Kidney epithelial cell (primary cell): ENCODE data around the gene NDUFB11. TPM values are rescaled to one million over a fixed set of nuclear protein-coding genes. Genes with fewer than 3 reads are reported as not detected.

Source experiments
- DNase-seq: peaks from one replicate; pipeline ENCODE4 v3.0.0-alpha.2; 2010; ENCODE audit warnings: low read depth
- H3K27me3 ChIP-seq: 2 replicates; pipeline ENCODE4 v1.6.0; 2011; ENCODE audit warnings: low read length; ENCODE audit not compliant: control insufficient read depth, insufficient read depth
- H3K36me3 ChIP-seq: 2 replicates; pipeline ENCODE4 v1.5.1; 2011; ENCODE audit warnings: low read length; ENCODE audit not compliant: control insufficient read depth, insufficient read depth
- H3K4me3 ChIP-seq: 2 replicates; pipeline ENCODE4 v1.5.1; 2011; ENCODE audit warnings: low read depth, mild to moderate bottlenecking, control low read depth, low read length
- total RNA-seq: library from RNA; depleted of rRNA; stranded (reverse); fragments of >200 nt; gene quantifications from 2 replicates; pipeline ENCODE4 v1.2.3, GENCODE V29; 2015
- TF ChIP-seq, protein P1 (sequence below): IDR thresholded peaks from 2 replicates; pipeline ENCODE4 v1.5.1; 2011; ENCODE audit warnings: mild to moderate bottlenecking, moderate library complexity, low read length, control low read depth, inconsistent platforms; ENCODE audit not compliant: insufficient read depth, poor library complexity, severe bottlenecking

The NDUFB11 gene
- total RNA-seq, 1 donor from 2014 or later = 46.2 TPM

DNA sequence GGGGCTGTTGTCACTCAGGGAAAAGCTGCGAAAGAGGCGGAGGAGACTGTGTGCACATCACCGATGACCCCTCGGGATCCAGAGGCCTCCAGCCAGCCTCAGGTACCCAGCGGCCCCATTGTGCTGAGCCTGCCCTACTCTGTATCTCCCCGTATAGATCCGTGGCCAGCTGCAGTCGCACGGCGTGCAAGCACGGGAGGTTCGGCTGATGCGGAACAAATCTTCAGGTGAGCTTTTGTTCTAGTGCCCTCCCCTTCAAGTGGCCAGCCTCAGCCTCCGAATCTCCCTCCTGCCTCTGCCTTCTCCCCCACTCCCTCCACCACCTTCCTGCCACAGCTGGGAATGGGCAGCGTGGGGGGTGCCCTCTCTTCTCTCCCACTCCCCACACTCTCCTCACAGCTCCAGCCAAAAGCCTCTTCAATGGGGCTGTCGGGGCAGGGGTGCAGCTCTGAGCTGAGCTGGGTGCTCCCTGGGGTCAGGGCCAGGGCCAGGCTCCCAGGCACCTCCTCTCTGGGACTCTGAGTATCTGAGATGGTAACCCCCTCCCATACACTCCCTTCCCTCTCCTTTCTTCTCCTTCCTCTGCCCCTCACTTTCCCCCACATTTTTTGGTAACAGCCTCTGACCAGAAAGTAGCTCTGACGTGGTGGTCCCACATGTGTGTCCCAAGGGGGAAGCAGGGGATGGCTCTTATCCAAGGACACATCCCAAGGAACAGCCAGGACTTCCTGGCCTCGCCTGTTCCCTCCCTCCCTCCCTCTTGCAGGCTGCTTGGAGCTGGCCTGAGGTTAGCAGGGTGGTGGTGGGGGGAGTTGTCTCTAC is 28.7 kb upstream of the NDUFB11 start:
- H3K4me3 ChIP-seq = no peak overlapping the region
- no peaks in the 10 kb centered on the region for H3K36me3 ChIP-seq
- TF ChIP-seq, protein P1, sequence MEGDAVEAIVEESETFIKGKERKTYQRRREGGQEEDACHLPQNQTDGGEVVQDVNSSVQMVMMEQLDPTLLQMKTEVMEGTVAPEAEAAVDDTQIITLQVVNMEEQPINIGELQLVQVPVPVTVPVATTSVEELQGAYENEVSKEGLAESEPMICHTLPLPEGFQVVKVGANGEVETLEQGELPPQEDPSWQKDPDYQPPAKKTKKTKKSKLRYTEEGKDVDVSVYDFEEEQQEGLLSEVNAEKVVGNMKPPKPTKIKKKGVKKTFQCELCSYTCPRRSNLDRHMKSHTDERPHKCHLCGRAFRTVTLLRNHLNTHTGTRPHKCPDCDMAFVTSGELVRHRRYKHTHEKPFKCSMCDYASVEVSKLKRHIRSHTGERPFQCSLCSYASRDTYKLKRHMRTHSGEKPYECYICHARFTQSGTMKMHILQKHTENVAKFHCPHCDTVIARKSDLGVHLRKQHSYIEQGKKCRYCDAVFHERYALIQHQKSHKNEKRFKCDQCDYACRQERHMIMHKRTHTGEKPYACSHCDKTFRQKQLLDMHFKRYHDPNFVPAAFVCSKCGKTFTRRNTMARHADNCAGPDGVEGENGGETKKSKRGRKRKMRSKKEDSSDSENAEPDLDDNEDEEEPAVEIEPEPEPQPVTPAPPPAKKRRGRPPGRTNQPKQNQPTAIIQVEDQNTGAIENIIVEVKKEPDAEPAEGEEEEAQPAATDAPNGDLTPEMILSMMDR = no peak
- DNase-seq = no peak
- no peaks in the 10 kb centered on the region for H3K27me3 ChIP-seq

DNA sequence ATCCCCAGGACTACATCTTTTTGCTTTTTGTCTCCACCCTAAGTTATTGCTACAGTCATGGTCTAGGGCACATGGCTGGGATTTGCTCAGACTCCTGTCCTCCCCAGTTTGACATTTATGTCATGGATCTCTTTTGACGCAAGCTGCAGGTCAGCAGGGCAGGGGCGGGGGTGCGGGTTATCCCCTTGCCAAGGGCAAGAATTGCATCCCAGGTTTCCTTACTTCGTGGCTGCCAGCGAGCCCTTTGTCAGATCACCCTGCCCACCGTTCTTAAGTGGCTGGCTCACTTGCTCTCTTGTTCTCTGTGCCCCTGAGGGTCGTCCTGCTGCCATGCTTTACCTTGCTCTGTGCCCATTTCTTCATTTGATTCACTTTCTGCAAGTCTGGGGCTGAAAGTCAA is 28.0 kb upstream of the NDUFB11 start:
- Histone ChIP-seq H3K36me3 (no peaks in the 10 kb centered on the region), H3K27me3 (no peaks in the 10 kb centered on the region), H3K4me3 (no peak overlapping the region)
- TF ChIP-seq, protein P1 = no peak
- DNase-seq = no peak

DNA sequence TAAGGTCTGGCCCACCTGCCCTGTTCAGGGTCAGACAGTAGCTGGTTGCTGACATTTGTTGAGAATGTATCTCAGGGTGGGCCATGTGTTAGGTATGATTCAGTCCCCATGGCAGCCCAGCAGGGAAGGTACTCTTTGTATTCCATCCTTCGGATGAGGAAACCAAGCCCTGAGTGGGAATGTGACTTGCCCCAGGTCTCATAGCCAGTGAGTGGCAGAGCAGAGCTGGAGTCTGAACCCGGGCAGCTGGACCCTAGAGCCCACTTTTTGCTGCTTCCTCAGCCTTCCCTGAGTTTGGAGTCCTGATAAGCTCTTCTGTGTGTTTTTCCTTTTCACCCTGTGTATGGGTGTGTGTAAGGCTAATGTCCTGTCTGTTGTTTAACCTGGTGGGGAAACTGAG is 27.5 kb upstream of the NDUFB11 start:
- no peak for DNase-seq
- TF ChIP-seq, protein P1 = no peak
- H3K36me3 ChIP-seq = no peaks in the 10 kb centered on the region
- H3K4me3 ChIP-seq = no peak overlapping the region
- H3K27me3 ChIP-seq = no peaks in the 10 kb centered on the region

DNA sequence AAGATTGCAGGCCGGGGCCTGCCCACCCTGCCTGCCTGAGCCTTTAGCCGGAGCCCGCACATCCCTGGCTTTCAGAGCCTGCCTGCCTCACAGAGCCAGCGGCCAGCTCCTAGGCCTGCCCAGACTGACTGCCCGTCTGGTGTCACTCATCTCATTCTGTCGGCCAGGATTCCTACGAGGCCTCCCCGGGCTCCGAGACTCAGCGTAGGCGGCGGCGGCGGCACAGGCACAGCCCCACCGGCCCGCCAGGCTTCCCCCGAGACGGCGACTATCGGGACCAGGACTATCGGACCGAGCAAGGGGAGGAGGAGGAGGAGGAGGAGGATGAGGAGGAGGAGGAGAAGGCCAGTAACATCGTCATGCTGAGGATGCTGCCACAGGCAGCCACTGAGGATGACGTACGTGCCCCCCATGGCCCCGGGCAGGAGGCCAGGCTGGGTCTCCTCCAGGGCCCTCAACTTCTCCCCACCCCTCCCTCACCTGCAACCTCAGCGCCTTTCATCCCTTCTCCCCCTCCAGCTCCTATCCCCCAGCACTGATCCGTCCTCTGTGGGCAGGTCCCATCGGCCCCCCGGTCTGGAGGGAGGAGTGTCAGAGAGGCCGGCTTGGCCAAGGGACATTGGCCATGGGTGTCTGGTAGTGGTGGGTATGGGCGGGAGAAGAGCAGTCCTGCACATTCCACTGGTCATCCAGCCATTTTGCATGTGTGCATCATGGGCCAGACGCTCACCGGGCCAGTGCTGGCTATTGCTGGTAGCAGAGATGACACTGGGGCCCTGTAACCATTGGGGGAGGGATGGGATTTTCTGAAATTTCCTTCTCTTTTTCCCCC is 26.6 kb upstream of the NDUFB11 start:
- TF ChIP-seq, protein P1 = no peak
- DNase-seq = no peak
- no peaks in the 10 kb centered on the region for H3K27me3 ChIP-seq
- H3K36me3 ChIP-seq = no peaks in the 10 kb centered on the region
- H3K4me3 ChIP-seq = no peak overlapping the region

DNA sequence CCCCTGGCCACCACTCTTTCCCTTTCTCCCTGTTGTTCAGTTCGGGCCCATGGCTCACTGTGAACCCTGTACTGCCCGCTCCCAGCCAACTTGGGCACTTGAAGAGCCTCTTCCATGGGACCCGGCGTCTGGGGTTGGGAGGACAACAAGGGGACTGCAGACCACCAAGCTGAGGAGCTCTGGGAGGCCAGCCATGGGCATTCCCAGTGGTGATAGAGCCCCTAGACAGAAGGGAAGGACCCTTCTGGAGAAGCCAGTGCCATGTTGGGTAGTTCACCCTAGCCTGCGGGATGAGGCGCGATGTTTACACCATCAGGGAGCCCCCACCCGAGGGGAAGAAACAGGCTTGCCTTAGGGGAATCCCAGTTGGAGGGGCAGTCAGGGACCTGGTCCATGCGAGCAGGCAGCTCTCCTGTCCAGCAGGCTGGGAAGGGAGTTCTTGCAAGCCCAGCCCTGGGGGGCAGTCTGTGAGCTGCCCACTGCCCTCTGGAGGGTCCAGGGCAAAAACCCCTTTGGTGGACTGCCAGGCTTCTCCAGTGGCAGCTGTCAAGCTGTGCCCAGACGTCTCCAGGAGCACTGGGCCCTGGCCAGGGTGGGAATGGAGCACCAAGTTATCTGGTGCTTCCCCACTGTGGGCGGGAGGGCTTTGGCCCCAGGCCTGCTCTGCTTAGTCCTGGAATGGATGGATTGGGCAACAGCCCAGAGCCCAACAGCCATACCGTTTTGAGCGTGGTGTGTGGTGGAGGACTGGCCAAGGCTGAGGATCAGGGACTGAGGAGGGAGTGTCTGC is 25.4 kb upstream of the NDUFB11 start:
- TF ChIP-seq, protein P1 = no peak
- no peak overlapping the region for H3K4me3 ChIP-seq
- H3K36me3 ChIP-seq = no peaks in the 10 kb centered on the region
- no peak for DNase-seq
- H3K27me3 ChIP-seq = no peaks in the 10 kb centered on the region
